HG02870 (cell line): ENCODE data around the gene BMPER.

Experiments used
- ATAC-seq: cut with Tn5 transposase; IDR thresholded peaks from one replicate; pipeline ENCODE4 v1.9.1; 2021; ENCODE audit warnings: mild to moderate bottlenecking, moderate library complexity; ENCODE audit not compliant: unreplicated experiment

BMPER gene

DNA sequence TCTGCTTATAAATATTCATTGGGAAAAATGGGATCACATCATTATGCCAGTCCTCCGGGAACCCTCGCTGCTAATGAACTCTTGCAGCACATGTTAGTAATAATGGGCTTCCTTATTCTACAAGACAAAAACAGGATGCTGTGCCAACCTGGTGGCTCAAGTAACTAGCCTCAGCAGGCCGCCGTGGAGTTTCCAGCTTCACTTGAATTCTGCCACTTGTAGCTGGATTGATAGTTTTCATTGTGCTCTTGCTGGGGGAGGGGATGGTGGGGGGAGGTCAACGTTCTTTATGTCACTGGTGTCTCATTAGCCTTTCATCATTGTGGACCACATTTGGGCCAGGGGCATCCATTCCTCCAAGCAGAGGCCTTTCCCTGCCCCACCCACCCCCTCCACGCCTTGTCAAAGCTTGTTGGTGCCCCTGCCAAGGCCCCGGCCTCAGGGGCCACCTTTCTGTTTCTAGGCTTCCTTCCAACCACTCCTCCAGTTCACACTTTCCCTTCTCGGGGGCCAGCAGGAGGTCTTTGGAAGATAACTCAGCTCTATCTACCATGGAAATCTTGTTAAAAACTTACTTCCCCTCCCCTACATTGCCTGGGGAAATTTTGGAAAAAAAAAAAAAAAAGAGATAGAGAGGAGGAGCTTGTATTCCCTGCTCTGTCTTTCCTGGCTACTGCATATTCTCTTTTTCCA, 153.9 kb downstream of the BMPER start:
- no peak for ATAC-seq

DNA sequence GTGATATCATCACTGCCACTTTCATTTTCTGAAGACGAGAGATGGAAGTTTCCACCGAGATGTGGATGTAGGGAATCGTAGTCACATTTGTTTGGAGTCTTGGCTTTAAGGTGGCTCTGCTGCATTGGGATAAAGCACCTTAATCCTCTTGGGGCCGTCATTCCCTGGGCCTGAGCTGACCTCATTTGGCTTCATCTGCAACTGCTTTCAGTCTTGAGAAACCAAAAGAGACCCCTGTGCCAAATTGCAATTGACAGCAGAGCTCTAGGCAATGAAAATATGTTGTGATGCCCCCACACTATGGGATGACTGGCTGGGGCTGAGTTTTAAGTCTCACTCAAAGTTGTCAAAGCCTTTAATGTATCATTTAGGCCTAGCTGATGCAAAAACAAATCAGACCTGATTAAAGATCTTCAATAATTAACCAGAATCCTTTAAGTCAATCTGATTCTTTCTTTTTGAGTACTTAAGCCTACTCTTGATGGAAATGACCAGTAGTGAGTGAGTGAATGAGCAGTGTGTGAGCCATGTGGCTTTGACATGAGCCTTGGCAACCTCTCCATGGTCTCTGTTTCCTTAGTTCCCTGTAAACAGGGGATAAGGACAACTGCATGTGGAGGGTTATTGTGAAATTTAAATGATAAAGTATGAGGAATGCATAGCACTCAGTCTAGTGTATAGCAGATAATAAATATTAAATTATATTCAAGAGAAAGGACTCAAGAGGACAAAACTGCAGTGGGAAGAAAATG, 155.0 kb downstream of the BMPER start:
- ATAC-seq = no peak

DNA sequence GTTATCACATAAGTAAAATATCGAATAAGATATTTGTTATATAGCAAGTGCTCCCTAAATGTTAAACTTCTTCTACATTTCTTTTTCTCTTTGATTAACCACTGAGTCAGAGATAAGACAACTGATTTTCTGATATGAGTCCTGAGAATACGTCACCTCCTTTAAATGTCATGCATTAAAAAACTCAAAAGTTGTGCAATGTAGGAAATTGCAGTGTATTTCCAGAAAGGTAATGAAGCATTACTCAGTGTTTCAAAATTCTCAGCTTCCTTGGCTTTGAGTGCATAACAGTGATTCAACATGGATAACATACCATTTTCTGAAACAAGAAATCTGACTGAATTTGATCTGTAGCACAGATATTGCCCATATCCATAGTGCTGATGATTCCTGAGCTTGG, 155.8 kb downstream of the BMPER start:
- ATAC-seq = no peak

DNA sequence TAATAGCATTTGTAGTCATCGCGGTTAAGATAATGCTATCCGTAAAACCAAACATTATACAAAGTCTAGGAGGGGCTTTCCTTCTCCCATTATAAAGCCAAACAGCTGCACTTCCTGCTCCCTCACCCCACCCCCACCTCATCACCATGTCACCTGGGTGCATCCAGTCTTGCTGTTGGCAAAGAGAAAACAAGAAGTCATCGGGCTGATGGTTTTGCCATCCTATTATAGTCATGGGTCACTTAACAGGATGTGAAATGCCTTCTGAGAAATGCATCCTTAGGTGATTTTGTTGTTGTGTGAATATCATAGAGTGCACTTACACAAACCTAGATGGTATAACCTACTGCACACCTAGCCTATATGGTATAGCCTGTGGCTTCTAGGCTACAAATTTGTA, 157.0 kb downstream of the BMPER start:
- no peak for ATAC-seq

DNA sequence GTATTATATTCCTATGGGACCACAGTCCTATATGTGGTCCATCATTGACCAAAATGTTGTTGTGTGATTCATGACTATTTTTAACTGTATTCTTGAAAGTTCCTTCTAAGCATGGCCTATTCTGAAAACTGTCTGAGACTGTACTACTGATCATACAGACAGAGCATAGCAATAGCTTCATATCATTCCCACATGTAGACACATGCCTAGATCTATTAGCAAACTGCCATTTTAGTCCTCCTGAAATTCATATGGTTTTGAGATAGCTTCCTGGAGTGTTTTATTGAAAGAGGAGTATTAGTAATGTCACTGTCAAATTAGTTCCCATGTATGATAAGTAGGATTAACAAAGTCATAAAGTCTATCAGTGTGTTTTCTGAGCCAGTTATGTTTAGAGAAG, 157.5 kb downstream of the BMPER start:
- ATAC-seq = no peak

DNA sequence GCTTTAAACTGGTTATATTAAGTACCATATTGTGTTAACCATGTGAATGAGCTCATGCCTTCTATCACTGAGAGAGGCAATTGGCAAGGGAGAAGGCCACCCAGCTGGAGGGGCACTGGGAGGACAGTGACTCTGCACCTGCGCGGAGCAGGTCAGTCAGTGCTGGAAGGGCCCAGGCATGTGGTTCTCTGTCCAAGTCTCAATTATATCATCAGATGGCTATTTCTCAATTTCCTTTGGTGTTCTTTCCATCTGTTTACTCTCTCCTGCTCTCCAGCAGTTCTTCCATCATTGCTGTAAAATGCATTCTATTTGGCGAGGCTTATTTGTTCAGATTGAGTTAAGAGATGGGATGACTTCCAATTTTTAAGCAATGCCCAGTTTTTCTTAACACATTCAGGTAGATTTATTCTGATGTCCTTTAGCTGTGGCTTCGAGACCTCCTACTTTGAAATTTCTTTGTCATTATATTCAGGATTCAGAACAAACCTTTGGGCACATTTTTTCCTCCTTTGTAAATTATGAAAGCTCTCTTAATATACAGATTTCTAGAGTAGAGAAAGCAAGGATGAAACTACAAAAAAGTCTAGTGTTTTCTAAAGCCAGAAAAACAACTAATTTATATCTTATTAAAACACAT, 159.3 kb downstream of the BMPER start:
- ATAC-seq = no peak

DNA sequence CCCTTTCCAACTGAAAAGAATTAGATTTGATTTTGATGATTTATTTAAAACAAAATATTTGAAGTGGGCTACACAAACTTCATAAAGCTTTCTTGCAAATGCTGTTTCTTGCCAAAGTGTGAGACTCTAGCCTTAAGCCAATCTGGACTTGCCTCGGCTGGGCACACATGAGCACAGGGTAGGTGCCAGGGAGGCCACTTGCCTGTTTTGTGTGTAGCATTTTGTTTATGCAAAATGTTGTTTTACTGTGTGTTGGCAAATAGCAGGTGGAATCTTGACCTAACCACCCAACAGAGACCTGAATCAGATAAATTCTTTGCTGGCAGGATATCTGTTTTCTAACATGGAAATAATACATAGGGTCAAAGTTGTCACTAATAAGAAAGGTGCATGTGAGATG, 161.1 kb downstream of the BMPER start:
- ATAC-seq = no peak

DNA sequence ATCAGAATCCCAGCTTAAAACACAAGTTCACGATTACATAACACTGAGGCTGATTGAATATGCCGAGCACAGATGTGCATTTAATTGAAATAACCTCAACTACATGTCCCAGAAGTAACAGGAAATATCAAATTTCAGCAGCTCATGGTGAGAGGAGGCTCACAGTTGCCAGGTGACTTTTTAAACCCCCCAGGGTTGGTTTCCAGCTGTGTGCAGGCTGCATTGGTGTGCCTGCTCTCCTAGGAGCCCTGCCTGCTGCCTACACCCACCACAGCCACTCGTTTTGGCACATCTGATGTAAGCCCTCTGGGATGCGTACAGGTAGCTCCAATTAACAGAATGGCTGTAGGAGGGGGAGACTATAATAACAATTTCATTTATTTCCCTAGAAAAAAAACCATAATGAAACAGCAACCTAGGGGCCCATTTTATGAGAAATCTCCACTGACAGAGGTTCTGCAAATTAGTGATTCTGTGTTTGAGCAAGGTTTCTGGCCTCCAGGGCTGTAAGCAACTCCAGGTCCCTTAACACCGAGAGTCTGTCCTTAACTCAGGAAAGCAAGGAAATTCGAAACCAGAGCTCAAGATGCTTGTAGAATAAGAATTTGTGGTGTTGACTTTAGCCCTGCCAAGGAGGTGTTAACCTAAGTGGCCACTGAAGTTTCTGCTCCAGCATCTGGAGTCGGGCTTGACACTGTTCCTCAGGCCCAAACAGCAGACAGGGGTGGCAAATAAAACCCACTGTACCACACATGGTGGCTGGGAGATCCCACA, 161.9 kb downstream of the BMPER start:
- no peak for ATAC-seq

DNA sequence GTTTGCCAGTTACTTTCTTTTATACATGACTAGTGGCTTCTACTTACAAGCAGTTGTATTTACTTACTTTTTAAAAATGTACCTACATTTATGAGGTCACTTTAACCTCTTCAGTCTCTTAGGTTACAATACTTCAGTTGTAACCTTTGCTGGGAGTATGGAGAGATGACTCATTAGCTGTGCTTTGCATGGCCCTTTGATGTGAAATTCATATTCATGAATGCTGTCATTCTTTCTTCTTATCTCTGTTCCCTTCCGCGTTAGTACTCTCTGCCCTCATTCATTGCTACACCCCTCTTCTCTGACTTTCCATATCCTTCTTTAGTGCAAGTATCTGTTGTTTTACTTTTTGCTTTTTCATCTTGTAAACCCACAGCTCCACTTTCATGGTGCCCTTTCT, 164.3 kb downstream of the BMPER start:
- no peak for ATAC-seq

DNA sequence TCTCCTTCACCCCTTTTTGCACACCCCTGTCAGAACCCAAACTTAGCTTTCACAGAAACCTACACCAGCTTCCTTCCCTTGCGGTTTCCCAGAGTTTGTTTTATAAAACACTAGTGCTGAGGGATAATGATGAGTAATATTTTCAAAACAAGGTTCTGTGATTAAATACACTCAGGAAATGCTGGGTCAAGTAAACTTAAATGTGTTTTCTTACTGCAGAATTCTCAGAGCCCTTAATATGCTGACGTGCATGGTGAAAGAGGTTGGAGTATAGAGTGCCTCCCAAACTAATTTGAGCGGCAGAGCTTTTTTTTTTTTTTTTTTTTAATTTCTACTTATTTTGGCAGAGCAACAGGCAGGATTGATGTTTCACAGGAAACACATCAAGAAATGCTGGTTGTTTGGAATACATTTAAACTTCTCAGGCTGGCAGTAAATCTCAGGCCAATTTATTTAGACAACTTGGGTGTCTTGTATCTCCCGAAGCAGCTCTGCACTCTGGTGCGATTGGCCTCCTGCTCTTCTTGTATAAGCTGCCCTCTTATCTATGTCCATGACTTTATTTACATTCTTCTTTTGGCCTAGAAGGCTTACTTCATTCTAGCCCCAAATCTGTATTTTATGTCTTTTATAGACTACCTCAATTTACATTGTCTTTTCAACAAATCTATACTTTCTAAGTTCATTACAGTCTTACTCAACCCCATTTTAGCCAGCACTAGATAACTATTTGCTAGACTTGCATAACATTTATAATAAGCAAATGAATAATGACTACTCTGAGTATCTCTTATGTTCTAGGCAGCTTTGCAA, 165.4 kb downstream of the BMPER start:
- no peak for ATAC-seq

DNA sequence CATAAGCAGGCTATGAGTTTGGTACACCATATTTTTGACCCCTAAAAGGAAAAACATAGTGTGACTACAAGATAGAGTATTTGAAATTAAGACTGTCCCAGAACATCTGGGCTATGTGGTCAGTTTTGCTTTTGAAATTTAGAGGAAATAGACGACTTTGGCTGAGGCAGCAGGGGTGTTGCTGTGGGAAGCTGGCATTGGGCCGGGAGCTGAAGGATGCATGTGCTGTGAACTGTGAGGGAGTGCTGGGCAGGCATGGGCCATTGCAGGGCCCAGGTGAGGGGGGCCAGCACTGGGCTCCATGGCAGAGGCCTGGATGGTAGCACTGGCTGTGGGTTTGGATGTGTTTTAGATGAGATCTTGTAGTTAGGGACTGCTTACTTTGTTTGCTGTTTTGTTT, 168.3 kb downstream of the BMPER start:
- ATAC-seq = no peak

DNA sequence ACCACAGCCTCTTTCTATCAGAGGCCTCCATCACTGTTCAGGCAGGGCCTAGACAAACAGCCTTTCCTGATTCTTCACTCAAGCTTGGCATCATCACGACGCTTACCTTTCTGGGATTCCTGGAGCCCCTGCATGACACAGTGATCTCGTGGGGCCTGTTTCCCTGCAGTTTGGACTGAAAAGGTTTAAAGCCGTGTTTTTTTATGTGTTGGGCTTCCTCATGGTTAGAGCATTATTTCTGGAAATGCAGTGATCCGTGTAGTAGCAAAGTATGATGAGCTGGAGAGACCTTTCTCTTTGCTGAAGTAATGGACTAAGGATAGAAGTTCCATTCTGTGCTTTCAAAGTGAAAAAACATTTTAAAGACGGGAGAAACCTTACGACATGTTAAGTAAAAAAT, 169.1 kb downstream of the BMPER start:
- no peak for ATAC-seq

DNA sequence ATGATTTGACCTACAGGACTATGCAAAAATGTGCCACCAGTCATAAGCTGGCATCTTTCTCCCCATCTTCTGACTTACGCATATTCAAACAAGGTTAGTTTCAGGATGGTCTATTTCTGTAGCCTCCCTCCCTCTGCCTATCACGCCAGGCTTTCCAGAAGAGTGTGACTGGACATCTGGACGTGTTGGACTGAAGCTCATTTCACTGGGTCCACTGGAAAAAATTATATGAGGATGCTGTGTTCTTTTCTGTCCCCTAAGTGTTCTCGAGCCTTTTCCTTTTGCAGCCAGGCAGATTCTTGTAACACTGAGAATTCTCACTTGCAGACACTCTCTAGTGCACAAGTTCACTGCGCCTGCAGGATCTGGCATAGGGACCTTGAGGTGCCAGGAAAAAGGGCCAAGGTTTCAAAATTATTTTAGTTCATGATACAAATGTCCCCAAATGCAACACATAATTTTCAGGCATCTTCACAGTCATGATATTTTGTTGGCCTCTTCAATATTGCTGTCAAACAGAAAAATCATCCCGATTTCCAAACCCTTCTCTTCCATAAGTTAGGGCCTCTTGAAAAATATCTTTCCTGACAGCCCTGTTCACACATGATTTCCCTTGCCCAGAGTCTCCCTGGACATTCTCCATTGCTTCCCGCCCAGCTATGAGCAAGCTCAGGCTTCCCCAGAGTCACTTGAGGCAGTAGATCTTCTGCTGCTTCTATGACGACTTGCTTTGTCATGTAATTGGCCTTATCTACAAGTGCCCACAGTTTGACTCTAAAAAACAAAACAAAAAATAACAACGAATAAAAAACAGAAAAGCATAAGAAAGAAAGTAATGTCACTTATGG, 170.4 kb downstream of the BMPER start:
- ATAC-seq = no peak

DNA sequence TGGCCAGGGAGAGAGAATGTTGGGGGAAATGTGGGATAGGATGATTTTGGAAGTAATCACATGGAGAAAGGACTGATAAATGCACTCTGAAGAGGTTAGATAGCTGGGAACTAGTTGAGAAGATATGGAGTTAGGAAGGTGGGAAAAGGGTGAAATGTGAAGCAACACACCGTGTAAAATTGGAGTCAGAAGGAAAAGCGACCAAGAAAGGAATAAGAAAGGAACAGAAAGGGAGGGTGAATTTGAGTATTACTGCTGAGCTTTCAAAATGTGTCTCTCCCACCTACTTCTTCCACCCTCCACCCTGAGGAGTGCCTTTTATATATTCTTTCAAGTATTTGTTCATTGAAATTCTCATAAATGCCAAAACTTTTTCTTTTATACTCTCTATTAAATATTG, 171.8 kb downstream of the BMPER start:
- no peak for ATAC-seq

DNA sequence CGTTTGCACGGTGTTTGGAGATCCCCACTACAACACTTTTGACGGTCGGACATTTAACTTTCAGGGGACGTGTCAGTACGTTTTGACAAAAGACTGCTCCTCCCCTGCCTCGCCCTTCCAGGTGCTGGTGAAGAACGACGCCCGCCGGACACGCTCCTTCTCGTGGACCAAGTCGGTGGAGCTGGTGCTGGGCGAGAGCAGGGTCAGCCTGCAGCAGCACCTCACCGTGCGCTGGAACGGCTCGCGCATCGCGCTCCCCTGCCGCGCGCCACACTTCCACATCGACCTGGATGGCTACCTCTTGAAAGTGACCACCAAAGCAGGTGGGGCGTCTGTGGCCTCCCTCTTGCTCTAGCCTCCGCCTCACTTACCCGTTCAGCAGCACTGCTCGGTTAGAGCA, 173.5 kb downstream of the BMPER start:
- ATAC-seq = no peak

DNA sequence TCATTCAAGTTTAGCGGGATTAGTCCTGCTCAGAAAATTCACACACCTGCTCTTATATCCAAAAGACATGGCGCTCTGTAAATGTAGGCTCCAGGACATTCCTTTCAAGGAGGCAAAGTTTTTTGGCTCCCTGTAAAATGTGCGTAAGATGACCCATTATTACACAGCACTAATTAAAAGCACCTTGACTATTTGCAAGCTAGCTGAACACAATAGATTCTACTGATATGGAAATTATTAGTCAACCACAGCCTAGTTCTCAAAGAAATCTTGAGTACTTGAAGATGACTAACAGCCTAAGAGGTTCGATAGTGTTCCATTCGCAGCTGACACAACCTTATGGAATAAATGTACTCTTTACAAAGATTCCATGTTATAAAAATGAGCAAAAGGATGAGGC, 175.2 kb downstream of the BMPER start:
- ATAC-seq = no peak

DNA sequence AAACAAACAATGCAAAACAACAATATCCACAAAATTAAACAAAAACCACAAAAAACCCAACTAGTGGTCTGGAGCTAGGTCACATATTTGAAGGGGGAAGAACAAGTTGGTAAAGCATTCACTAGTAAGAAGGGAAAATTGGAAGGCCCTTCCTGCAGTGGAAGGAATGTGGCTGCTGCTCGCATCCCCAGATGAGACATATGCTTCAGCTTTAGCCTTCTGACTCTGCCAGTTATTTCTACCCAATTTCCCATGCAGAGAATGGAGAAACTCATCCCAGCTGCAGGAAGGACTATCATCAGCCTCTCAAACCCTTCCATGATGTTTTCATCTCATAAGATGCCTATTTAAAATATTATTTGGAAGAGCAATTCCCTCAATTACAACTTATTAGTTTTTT, 176.6 kb downstream of the BMPER start:
- ATAC-seq = no peak

DNA sequence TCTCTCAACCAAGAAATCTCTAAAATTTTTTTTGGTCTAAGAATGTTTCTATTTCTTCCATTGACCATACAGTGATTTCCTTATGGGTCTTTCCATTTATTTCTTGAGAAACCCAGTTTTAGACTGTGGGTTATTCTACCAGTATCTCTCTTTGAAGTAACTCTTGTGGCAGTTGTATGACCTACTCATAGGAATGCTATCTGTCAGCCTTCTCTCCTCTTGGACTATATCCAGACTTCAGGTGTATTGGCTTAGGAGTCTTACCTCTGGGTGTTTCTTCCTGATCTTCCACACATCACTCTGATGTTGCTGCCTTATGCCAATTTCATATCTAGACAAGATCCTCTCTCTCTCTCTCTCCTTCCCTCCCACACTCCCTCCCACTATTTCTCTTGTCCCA, 178.1 kb downstream of the BMPER start:
- no peak for ATAC-seq

DNA sequence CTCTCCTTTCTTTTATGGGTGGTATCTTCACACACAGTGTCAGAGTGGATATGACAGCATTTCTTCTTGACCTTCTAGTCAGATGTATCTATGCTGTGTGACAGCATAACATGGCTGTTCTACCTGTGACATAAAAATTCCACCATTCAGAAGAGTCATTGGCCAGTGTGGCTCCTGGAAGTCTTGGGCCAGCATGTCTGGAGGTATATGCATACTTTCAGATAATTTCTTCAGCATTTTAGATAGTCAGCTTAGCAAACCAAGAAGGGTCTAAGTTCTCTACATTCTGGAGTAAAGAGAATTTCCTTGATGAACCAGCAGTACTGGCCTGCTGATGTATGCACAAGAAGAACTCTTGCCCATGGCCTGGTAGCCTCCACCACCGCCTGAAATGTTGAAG, 179.3 kb downstream of the BMPER start:
- no peak for ATAC-seq

DNA sequence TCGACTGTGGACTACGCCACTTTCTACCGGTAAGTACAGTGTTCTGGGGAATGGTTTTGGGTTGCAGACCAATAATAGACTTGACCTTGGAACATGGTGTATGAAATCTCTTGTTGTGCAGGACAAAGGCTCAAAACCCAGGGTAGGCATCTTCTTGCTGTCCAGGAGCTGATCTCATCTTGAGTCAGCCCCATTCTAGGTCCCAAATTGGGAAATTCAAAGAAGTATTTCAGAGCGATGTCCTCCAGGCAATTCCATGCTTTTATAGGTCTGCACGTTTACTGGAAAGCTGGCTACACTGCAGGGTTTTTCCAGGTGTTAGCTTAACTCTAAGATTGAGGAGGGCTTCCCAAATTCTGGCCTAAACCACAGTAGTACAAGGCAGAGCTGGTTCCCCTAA, 180.7 kb downstream of the BMPER start:
- ATAC-seq = no peak
